Measurements from ENCODE around the gene ACTN4.

The ACTN4 gene

DNA sequence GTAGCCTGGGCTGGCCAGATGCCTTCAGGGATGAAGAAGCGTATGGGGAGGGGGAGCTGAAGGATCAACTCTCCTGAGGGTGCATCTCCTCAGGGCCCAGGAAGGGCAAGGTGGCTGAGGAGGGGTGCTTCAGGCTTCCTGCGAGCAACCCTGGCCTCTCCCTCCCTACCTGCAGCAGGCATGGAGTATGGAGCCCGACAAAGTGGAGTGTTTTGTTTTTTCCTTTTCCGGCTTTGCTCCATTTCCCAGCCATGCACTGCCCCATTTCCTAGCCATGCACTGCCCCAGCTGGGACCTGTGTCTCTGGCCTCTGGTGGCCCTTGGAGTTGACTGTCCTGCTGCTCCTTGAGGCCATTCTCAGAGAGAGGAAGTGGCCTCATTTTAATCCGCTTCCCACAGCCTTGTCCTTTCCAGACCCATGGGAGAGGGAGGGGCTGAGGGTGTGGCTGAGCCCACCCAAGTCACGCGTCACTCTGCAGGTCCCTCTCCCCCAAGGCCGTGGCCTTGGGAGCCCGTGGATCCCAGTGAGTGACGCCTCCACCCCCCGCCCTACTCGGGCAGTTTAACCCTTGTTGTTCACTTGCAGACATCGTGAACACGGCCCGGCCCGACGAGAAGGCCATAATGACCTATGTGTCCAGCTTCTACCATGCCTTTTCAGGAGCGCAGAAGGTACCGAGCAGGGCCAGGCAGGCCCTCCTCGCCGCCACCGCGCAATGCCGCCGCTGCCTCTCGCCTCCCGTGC, 62.4 kb downstream of the ACTN4 start:
- DNase-seq (ENCODE audit: low read depth), result no peak

DNA sequence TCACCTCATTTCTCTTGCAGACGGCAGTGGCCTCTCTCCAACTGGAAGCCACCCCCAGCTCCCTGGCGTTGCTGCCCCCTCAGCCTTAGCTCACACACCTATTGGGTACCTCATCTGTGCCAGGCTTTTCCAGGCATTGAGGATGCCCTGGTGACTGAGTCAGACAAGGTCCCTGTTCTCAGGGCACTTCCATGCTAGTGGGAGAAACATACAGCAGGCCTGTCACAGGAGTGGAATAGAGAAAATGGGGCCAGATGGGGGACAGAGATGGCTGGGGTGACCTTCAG, 62.9 kb downstream of the ACTN4 start:
- no peak for DNase-seq (ENCODE audit: low read depth)

DNA sequence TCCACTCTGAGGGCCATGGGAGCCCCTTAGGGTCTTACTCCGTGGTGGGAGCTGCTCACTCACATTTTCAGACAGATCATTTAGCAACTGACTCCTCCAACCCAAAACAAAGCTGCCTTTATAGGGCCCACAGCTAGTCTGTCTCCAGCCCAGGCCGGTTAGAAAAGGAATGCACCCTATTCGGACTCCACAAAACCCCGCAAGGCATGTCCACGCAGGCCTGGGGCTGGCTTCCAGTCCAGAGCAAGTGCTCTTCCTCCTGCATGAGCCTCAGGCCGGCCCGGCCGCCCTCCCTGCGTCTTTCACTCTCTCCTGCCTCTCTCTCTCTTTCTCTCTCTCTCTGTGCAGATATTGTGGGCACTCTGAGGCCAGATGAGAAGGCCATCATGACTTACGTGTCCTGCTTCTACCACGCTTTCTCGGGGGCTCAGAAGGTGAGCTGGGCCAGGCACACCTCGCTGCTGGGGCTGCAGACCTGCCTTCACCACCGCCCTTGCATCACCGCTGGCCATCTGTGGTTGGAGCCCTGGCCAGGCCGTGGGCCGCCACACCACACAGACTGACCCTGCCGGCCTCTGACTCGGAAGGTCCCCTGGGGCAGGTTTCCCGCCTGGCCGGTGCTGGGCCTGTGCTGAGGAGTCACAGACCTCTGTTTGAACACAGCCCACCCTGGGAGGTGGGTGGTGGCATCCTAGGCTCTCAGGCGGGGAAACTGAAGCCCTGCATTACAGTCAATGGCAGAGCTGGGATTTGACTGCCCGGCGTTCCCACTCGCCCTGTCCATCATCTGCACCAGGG, 63.7 kb downstream of the ACTN4 start:
- DNase-seq (ENCODE audit: low read depth), result peak; percentile 62

DNA sequence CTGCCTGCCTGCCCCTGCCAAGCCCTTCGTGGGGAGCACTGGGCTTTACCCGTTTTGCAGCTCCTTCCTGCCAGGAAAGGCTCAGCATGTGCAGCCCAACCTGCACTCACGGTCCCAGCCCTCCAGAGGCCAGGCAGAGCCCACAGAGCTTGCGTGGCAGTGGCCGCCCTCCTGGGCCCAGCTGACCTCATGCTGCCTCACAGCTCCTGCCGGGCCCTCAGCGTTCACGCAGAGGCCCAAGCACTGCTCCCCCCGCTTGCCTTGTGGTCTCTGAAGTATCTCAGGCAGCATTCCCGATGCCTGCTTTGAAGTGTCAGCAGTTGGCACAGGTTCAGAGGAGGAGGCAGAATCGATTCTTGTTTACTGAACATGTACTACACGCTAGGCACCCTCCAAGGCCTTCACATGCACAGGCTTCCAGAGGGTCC, 64.3 kb downstream of the ACTN4 start:
- peak; percentile 97 for DNase-seq (ENCODE audit: low read depth)

DNA sequence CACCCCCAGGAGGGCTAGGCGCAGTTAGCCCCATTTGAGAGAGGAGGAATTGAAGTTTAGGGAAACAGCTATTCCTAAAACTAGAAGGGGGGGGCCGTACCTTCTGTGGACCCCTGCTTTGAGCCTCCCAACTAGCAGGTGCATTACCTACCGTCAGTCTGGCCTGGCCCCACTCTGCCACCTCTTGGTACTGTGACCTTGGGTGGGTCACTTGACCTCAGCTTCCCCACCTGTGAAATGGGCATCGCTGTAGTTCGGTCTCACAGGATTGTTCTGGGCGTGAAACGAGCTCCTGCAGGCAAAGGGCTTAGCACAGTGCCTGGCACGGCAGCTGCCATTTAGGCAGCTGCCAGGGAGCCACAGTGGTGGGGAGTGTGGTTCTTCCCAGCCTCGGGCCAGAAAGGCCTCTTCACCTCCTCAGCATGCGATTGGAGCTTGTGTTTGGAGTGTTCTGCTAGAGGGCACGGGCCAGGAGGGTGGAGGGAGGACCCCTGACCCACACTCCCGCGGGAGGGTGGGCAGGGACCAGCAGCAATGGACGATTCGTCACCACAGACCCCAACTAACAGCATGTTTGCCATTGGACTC, 64.8 kb downstream of the ACTN4 start:
- DNase-seq (ENCODE audit: low read depth), result no peak

DNA sequence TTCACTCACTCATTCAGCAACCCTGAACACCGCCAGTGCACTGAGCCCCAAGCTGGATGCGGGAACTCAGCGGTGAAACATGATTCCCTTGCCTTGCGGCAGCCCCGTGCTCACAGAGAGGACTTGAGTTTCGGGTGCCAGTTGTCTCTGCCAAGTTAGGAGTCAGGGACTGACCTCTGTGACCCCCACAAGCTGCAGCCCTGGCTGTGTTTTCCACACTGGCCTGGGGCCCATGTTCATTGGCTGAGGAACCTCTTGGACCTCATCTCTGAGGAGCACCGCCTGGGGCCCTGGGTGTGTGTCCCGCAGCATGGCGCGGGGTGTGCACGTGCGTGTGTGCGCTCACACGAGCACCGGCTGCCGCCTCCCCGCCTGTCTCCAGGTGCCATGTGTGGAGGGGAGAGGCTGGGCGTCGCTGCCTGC, 65.8 kb downstream of the ACTN4 start:
- DNase-seq (ENCODE audit: low read depth), result no peak

DNA sequence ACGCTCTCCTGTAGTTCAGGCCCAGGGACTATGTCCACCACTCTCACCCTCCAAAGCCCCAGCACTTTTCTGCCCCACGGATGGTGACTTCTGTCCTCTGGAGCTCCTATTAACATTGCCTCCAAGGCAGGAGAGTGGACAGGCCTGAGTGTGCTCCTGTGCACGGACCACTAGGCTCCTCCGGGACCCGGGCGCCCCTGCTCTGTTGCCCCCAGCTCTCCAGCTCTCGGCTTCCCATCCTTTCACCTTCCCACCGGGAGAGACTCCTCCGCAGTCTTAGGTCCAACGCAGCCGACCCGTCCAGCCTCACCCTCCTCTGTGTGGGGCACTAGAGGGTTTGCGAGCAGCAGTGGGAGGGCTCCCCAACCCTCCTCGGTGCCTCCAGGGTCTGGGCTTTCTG, 66.4 kb downstream of the ACTN4 start:
- no peak for DNase-seq (ENCODE audit: low read depth)

DNA sequence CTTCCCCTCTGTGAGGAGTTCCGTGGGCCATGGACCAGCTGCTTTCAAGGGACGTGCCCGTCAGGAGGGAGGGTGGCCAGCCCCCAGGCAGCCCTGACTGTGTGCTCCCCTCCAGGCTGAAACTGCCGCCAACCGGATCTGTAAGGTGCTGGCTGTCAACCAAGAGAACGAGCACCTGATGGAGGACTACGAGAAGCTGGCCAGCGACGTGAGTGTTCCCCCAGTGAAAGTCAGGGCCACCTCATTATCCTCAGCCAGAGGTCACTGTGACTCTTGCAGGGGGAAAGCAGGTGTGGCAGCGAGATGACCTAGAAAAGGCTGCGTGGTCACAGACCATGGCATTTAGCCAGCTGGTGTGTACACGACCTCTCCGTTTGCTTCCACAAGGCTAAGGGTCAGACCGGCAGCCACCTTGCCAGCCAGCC, 66.9 kb downstream of the ACTN4 start:
- DNase-seq (ENCODE audit: low read depth), result no peak

DNA sequence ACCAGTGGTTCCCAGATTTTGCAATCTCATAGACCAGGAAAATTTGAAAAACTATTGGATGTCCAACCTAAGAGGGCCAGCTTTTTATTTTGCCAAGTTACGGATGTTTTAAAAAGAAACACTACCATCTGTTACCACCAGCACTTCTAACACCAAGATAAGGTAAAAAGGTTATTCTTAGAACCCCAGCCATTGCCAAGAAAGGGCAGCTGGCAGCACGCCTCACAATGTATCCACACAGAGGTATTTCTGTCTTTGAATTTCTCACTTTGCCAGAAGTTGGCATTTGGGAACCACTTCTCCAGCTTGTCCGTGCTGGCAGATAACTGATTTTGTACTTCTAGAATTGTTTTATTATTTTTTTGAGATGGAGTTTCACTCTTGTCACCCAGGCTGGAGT, 68.1 kb downstream of the ACTN4 start:
- no peak for DNase-seq (ENCODE audit: low read depth)

DNA sequence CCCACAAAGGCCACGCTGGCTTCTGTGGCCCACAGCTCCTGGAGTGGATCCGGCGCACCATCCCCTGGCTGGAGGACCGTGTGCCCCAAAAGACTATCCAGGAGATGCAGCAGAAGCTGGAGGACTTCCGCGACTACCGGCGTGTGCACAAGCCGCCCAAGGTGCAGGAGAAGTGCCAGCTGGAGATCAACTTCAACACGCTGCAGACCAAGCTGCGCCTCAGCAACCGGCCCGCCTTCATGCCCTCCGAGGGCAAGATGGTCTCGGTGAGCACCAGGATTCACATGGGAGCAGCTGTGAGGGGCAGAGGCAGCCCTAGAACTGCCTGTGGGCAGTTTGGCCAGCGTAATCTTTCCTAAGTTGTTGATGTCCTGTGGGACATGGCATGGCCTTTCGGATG, 69.6 kb downstream of the ACTN4 start:
- no peak for DNase-seq (ENCODE audit: low read depth)

DNA sequence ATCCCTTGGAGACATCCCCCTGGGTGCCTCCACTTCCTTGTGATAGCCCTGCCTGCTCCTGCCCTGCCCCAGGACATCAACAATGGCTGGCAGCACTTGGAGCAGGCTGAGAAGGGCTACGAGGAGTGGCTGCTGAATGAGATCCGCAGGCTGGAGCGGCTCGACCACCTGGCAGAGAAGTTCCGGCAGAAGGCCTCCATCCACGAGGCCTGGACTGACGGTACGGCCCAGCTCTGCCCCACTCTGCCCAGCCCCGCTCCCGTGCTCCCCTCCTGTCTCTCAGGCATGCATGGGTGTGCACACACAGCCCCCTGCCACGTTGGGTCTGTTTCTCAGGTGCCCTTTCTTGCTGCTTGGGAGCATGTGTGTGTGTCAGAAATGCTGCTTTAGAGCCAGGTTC, 70.4 kb downstream of the ACTN4 start:
- no peak for DNase-seq (ENCODE audit: low read depth)

DNA sequence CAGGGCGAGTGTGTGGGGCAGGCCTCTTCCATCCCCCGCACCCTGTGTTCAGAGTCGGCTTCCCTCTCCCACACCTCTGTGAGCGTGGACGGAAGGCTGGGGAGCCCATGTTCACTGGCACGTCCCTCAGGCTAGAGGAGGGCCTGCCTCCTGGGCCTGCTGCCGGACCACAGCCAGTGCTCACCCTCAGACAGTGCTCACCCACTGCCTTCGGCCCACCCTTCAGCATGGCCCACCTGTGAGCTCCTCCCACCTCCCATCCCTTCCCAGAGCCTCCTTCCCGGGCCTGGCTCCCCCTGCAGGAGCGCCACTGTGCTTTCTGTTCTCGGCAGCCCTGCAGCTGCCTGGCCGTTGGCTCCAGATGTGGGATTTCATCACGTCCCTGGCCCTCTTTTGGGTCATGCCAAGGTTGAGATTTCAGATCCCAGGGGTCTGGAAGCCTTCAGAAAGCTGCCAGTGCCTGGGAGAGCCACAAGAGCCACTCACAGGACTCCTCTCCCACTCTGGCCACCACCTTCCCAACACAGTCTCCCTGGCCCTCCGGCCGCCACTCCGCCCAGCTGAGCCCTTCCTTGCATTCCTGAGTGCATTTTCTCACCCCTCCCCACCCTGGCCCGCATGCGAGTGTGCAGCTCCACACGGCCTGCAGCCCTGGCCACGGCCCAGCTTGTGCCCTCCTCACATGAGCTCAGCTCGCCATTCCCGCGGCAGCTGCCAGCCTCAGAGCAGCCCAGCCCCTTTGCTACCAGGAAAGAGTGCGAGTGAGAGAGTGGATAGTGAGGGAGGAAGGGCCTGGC, 71.5 kb downstream of the ACTN4 start:
- DNase-seq (ENCODE audit: low read depth), result no peak

DNA sequence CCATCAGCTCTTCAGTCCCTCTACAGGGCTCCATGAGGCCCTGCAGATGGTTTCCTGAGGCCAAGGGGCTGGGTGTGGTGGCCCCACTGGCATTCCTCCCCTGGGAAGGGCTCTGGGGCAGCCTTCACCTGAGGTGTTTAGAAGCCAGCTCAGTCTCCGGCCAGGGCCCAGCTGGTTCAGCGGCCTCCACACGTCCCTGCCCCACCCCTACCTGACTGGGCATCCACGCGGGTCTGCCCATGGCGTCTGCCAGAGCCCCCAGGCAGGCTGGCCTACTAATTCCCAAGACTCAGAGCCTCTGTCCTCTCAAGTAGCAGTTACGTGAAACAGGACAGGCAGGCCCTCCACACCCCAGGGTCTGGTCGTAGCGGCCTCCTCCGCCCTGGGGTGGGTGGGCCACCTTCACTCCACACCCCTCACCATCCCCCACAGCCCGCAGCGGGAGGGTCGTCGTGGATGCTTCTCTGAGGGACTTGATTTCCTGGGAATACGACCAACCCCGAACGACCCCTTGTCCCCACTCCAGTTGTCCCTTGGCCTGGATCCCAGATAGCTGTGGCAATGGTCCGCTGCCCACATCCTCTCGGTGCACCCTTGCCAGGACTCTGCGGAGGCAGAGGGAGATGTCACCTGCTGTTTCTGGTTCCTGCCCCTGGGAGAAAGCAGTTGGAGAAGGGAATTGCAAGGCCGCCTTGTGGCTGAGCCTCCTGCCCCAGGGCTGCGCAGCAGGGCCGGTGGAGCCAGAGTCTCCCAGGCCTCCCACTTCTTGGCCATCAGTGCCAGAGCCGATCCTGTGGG, 72.5 kb downstream of the ACTN4 start:
- no peak for DNase-seq (ENCODE audit: low read depth)

DNA sequence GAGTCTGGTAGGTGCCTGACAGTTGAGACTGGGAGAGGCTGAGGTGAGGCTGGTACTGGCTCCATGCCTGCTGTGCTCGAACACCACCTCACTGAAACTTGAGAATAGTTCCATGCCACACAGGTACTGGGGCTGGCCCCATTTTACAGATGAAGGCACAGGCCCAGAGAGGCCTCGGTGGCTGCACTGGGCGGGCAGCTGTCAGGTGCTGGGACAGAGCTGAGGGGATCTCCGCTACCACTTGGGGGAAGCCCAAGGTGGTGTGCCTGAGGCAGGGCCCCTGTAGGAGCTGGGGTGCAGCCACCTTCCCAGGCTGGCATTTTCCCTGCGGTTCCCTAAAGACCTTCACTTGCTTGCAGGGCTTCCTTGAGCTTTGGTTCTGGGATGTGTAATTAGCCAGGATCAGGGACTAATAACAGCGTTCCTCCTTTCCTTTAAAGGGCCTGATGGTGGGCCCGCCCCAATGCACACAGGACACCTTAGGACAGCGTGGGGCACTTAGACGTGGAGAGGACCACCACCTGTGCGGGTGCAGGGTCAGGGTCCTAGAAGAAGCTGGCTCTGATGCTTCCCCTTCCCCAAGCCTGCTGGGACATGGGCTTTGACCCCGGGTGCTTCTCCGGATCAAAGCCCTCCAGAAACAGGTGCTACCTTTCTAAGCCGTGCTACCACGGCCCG, 73.2 kb downstream of the ACTN4 start:
- DNase-seq (ENCODE audit: low read depth), result no peak

DNA sequence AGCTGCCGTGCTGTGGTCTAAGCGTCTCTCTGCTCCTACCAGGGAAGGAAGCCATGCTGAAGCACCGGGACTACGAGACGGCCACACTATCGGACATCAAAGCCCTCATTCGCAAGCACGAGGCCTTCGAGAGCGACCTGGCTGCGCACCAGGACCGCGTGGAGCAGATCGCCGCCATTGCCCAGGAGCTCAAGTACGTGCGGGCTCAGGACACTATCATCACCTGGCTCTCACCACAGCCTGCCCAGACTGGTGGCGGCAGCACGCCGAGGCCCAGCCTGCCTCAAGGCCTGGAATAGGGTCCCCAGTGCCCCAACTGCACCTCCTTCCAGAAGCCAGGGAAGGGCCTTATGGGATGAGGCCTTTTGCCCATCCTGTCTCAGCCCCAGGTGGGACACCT, 74.0 kb downstream of the ACTN4 start:
- DNase-seq (ENCODE audit: low read depth), result no peak

DNA sequence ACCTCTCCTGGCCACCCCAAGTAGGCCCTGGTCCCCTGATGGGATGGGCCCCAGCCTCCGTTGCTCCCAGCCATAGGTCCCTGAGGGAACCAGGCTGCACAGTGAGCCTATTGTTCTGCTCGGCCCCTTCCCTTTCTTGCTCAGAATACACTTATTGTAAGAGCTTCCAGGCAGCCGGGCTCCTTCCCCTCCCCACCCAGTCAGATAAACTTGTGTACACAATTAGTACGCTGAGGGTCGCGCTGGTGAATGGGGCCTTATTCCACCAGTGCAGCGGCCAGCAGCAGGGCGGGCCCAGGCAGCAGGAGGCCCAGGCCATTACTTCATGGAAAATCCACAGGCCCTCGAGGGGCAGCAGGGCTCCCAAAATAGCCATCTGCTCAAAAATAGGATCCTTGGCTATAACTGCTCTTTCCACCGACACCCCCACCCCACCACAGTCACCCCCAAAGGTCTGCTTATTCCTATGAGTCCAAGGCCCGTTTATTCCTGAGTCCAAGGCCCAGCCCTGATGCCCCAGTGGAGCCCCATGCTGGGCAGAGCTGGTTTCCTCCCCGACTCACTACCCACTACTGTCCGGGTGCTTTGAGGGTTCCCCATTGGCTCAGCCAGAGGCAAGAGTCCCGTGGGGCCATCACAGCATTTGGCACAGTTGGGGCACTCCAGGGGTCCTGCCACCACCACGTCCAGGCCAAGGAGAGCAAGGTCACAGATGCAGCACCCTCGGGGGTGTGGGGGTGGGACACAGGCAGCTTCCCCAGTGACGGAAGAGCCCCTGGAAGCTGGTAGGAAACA, 74.7 kb downstream of the ACTN4 start:
- DNase-seq (ENCODE audit: low read depth), result no peak

DNA sequence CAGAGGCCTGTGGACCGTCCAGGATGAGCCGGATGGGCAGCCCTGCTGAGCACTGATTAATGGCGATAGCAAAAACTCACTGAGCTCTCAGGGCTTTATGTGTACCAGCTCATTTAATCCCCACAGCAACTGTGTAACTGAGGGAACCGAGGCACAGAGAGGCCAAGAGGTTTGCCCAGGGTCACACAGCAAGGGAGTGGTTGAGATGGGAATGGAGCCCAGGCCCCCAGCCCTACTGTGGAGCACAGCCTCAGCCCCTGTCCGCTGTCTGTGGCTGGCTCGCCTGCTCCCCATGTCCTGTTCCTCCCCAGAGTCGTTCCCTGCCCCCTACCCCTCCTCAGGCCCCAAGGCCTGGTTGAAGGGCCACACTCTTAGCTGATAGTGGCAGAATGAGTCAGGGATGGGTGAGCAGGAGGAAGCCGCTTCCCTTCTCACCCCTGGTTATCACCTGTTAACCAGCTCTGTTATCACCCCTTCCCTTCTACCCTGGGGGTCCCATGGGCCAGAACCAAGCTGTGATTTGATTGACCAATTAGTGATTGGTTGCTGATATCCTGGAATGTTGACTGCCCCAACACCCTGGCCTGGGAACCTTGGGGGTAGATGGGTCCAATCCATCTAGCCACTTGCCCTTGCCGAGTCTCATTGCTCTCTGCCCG, 75.6 kb downstream of the ACTN4 start:
- DNase-seq (ENCODE audit: low read depth), result no peak

DNA sequence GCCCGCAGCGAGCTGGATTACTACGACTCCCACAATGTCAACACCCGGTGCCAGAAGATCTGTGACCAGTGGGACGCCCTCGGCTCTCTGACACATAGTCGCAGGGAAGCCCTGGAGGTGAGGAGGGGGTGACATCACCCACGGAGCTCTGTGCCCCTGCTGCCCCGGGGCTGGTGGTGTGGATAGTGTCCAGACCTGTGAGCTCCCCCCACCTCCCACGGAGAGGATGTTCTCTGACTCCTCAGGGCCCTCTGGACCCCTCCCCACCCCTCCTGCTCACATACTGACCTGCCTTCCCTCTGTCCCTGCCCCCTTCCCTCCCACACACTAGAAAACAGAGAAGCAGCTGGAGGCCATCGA, 76.1 kb downstream of the ACTN4 start:
- DNase-seq (ENCODE audit: low read depth), result no peak

DNA sequence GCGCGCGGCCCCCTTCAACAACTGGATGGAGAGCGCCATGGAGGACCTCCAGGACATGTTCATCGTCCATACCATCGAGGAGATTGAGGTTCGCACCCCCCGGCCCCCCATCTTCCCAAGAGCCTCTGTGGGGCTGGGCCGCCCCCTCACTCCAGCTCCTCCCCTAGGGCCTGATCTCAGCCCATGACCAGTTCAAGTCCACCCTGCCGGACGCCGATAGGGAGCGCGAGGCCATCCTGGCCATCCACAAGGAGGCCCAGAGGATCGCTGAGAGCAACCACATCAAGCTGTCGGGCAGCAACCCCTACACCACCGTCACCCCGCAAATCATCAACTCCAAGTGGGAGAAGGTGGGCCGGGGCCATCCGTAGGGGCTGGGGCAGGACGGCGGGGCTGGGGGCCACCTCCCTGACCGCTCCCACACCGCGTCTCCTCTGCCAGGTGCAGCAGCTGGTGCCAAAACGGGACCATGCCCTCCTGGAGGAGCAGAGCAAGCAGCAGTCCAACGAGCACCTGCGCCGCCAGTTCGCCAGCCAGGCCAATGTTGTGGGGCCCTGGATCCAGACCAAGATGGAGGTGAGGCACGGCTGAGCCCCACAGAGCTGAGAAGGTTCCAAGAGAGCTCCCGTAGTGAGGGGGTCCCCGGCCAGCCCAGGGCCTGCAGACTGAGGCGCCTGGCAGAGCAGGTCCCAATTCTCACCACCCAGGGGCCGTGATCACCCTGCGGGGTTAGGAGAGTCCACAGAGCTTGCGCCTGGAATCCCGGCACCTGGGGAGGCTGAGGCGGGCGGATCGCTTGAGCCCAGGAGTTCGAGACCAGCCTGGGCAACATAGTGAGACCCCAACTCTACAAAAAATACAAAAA, 76.8 kb downstream of the ACTN4 start:
- no peak for DNase-seq (ENCODE audit: low read depth)
